ENCODE data around the gene ARMC8. TPM values are rescaled to one million over a fixed set of nuclear protein-coding genes. Genes with fewer than 3 reads are reported as not detected.
A peak's percentile ranks its signal among the peaks of the same experiment; 100 is the strongest.

Gene ARMC8
- total RNA-seq, 1 donor from 2014 or later = 80.3 TPM

- Histone ChIP-seq H3K9ac (no peak overlapping the region), H3K27ac (no peak overlapping the region), H3K4me2 (no peak overlapping the region), H3F3A (ENCODE audit: low read depth) (peaks cover 18% of the 10 kb centered on the region), H3K27me3 (no peaks in the 10 kb centered on the region), H3K9me3 (ENCODE audit: low read depth) (no peaks in the 10 kb centered on the region), H3K36me3 (no peaks in the 10 kb centered on the region), H3K4me1 (peaks cover 18% of the 10 kb centered on the region), H3K4me3 (no peak overlapping the region), H2AFZ (replicated peaks) (no peak overlapping the region), H4K20me1 (ENCODE audit: low read depth) (peaks cover 76% of the 10 kb centered on the region), H3K79me2 (ENCODE audit: low read depth) (peaks cover 97% of the 10 kb centered on the region)
- Mint-ChIP-seq H3K4me3 (no peak overlapping the region), H3K27ac (no peak overlapping the region), H3K9me3 (no peaks in the 10 kb centered on the region), H3K4me1 (no peaks in the 10 kb centered on the region), H3K27me3 (ENCODE audit: insufficient read depth, low read depth) (no peaks in the 10 kb centered on the region), H3K36me3 (peaks cover 23% of the 10 kb centered on the region)
- no peak for DNase-seq (ENCODE audit: low spot score)
- TF ChIP-seq EZH2 (IDR thresholded peaks at IDR 0.05) (no peak), EZH2phosphoT487 (IDR thresholded peaks at IDR 0.05) (no peak), CTCF (IDR thresholded peaks at IDR 0.05) (no peak)
Observed at GRCh38 chr3:138213398-138214085, 26.4 kb downstream of the ARMC8 start.

- H3K4me3 ChIP-seq = no peak overlapping the region
- H3K79me2 ChIP-seq (ENCODE audit: low read depth) = peaks cover 81% of the 10 kb centered on the region
- H3K4me3 Mint-ChIP-seq = no peak overlapping the region
- H3K27ac Mint-ChIP-seq = no peak overlapping the region
- H3K36me3 ChIP-seq = peaks cover 12% of the 10 kb centered on the region
- DNase-seq (ENCODE audit: low spot score) = no peak
- peaks cover 8% of the 10 kb centered on the region for H3K36me3 Mint-ChIP-seq
- H3K4me1 Mint-ChIP-seq = peaks cover 6% of the 10 kb centered on the region
- H3K27me3 Mint-ChIP-seq (ENCODE audit: insufficient read depth, low read depth) = no peaks in the 10 kb centered on the region
- no peaks in the 10 kb centered on the region for H3F3A ChIP-seq (ENCODE audit: low read depth)
- peaks cover 64% of the 10 kb centered on the region for H4K20me1 ChIP-seq (ENCODE audit: low read depth)
- H3K4me1 ChIP-seq = no peaks in the 10 kb centered on the region
- no peaks in the 10 kb centered on the region for H3K27me3 ChIP-seq
- no peak overlapping the region for H3K4me2 ChIP-seq
- no peak overlapping the region for H2AFZ ChIP-seq (replicated peaks)
- TF ChIP-seq EZH2 (IDR thresholded peaks at IDR 0.05) = no peak
- no peak for TF ChIP-seq EZH2phosphoT487 (IDR thresholded peaks at IDR 0.05)
- no peak for TF ChIP-seq CTCF (IDR thresholded peaks at IDR 0.05)
- no peak overlapping the region for H3K27ac ChIP-seq
- no peaks in the 10 kb centered on the region for H3K9me3 Mint-ChIP-seq
- H3K9me3 ChIP-seq (ENCODE audit: low read depth) = no peaks in the 10 kb centered on the region
- no peak overlapping the region for H3K9ac ChIP-seq
Observed at GRCh38 chr3:138219255-138219654, 32.2 kb downstream of the ARMC8 start.

- Mint-ChIP-seq H3K4me1 (peaks cover 6% of the 10 kb centered on the region), H3K27ac (no peak overlapping the region), H3K9me3 (no peaks in the 10 kb centered on the region), H3K36me3 (peaks cover 11% of the 10 kb centered on the region), H3K27me3 (ENCODE audit: insufficient read depth, low read depth) (no peaks in the 10 kb centered on the region), H3K4me3 (no peak overlapping the region)
- Histone ChIP-seq H3F3A (ENCODE audit: low read depth) (no peaks in the 10 kb centered on the region), H3K27me3 (no peaks in the 10 kb centered on the region), H3K9me3 (ENCODE audit: low read depth) (no peaks in the 10 kb centered on the region), H3K4me1 (no peaks in the 10 kb centered on the region), H4K20me1 (ENCODE audit: low read depth) (peaks cover 57% of the 10 kb centered on the region), H3K27ac (peak overlapping the region; percentile 14), H3K36me3 (peaks cover 19% of the 10 kb centered on the region), H3K9ac (no peak overlapping the region), H2AFZ (replicated peaks) (no peak overlapping the region), H3K4me2 (no peak overlapping the region), H3K4me3 (no peak overlapping the region), H3K79me2 (ENCODE audit: low read depth) (peaks cover 72% of the 10 kb centered on the region)
- TF ChIP-seq EZH2phosphoT487 (IDR thresholded peaks at IDR 0.05) = no peak
- no peak for TF ChIP-seq CTCF (IDR thresholded peaks at IDR 0.05)
- no peak for TF ChIP-seq EZH2 (IDR thresholded peaks at IDR 0.05)
- DNase-seq (ENCODE audit: low spot score) = no peak
Observed at GRCh38 chr3:138220242-138220641, 33.1 kb downstream of the ARMC8 start.

Data from neural progenitor cell (in vitro differentiated cells).